ENCODE data around the gene SPTLC2. TPM values are rescaled to one million over a fixed set of nuclear protein-coding genes. Genes with fewer than 3 reads are reported as not detected.

SPTLC2 gene
- total RNA-seq, 1 experiment from 2014 or later = 32.6 TPM

DNA sequence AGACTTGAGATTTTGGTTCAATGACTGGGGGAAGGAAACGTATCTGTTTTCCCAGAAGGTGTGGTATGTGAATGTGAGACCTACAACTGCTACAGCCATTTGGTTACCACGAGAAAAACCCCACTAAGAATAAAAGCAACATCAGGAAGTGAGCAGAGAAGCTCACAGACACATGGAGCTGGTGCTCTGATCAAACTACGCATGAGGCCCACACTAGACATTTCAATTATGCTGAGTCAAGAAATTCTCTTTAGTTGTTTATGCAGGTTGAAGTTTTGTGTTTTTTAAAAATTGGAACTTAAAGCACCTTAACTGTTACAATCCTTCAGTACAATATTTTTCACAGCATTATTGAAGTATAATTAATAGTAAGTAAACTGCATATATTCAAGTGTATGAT, 8.9 kb upstream of the SPTLC2 start:
- DNase-seq = no peak
- Mint-ChIP-seq H3K4me1 (no peaks in the 10 kb centered on the region), H3K36me3 (ENCODE audit: insufficient read depth in 1 of 3, low read depth in 3 of 3) (no peaks in the 10 kb centered on the region), H3K4me3 (no peak overlapping the region), H3K27me3 (ENCODE audit: low read depth) (peaks cover 3% of the 10 kb centered on the region), H3K9me3 (peaks cover 19 to 21% of the 10 kb centered on the region in 2 experiments), H3K27ac (no peak overlapping the region)
- Histone ChIP-seq H2AK5ac (ENCODE audit: insufficient read length, low read length) (no peak overlapping the region), H3K18ac (ENCODE audit: insufficient read length, low read depth, low read length) (no peak overlapping the region), H4K5ac (ENCODE audit: insufficient read length, low read depth, low read length) (no peak overlapping the region), H3K27ac (ENCODE audit: insufficient read length, low read depth, low read length) (no peak overlapping the region), H3K14ac (ENCODE audit: insufficient read depth, low read length) (no peak overlapping the region), H4K91ac (ENCODE audit: insufficient read length, low read depth, low read length) (no peak overlapping the region), H4K8ac (replicated peaks; ENCODE audit: insufficient read length, low read depth, low read length) (no peak overlapping the region), H3K56ac (ENCODE audit: insufficient read length, low read depth, low read length) (no peak overlapping the region), H2AFZ (ENCODE audit: low read length) (no peak overlapping the region), H3K9me3 (ENCODE audit: control insufficient read depth, low read depth, low read length) (no peaks in the 10 kb centered on the region), H3K23ac (ENCODE audit: insufficient read length, low read depth, low read length) (no peak overlapping the region), H3K4me1 (ENCODE audit: insufficient read depth, low read length) (no peaks in the 10 kb centered on the region), H2BK12ac (ENCODE audit: insufficient read length, low read depth, low read length) (no peak overlapping the region), H3K9ac (ENCODE audit: extremely low read depth, insufficient read length, low read length) (no peak overlapping the region), H2BK5ac (ENCODE audit: insufficient read length, low read length) (no peak overlapping the region), H3K27me3 (ENCODE audit: insufficient read depth, low read length) (no peaks in the 10 kb centered on the region), H3K79me1 (ENCODE audit: insufficient read depth, low read depth, low read length, poor library complexity, severe bottlenecking) (no peaks in the 10 kb centered on the region), H3K79me2 (ENCODE audit: insufficient read depth, low read length) (no peaks in the 10 kb centered on the region), H3T11ph (ENCODE audit: low read length) (no peak overlapping the region), H4K20me1 (ENCODE audit: control insufficient read depth, insufficient read depth, insufficient read length) (no peaks in the 10 kb centered on the region), H3K23me2 (ENCODE audit: insufficient read length, low read depth, low read length, poor library complexity, severe bottlenecking) (no peaks in the 10 kb centered on the region), H3K4ac (ENCODE audit: low read depth, low read length) (no peak overlapping the region), H2BK120ac (ENCODE audit: low read depth, low read length, poor library complexity, severe bottlenecking) (no peak overlapping the region), H2BK20ac (ENCODE audit: low read depth, low read length, poor library complexity, severe bottlenecking) (no peak overlapping the region), H3K4me2 (ENCODE audit: insufficient read depth, insufficient read length, low read length) (no peak overlapping the region), H2BK15ac (ENCODE audit: low read depth, low read length) (no peak overlapping the region)
- no CpG with 5 or more reads among the region's 3 CpGs for WGBS (ENCODE audit: extremely low coverage, insufficient read length, low lambda C conversion rate)
- TF ChIP-seq, protein P1, sequence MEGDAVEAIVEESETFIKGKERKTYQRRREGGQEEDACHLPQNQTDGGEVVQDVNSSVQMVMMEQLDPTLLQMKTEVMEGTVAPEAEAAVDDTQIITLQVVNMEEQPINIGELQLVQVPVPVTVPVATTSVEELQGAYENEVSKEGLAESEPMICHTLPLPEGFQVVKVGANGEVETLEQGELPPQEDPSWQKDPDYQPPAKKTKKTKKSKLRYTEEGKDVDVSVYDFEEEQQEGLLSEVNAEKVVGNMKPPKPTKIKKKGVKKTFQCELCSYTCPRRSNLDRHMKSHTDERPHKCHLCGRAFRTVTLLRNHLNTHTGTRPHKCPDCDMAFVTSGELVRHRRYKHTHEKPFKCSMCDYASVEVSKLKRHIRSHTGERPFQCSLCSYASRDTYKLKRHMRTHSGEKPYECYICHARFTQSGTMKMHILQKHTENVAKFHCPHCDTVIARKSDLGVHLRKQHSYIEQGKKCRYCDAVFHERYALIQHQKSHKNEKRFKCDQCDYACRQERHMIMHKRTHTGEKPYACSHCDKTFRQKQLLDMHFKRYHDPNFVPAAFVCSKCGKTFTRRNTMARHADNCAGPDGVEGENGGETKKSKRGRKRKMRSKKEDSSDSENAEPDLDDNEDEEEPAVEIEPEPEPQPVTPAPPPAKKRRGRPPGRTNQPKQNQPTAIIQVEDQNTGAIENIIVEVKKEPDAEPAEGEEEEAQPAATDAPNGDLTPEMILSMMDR (conservative IDR thresholded peaks at IDR 0.05) = no peak
